Calu3 (cell line): Measurements from ENCODE around the gene SOX8. TPM values are rescaled to one million over a fixed set of nuclear protein-coding genes. Genes with fewer than 3 reads are reported as not detected.

Experiments
- BruUV-seq: library from RNA; stranded (reverse); fragments of 400-500 nt; replicated peaks from 2 replicates; lab custom pipeline; 2021; lab: Mats Ljungman, UMichigan
- CTCF ChIA-PET: fragments of 300-600 bp; sonication (Branson Sonifier 250); formaldehyde crosslinking; loops from one replicate; lab custom pipeline; 2022; ENCODE audit warnings: antibody characterized with exemption; lab: Charles Lee
- DNase-seq: peaks from one replicate; pipeline ENCODE4 v3.0.0; 2022
- H3K27ac Mint-ChIP-seq: one replicate; pipeline ENCODE4 v1.8.0; 2022; ENCODE audit warnings: mixed read lengths; ENCODE audit not compliant: unreplicated experiment
- H3K27me3 Mint-ChIP-seq: one replicate; pipeline ENCODE4 v1.8.0; 2022; ENCODE audit warnings: mixed read lengths; ENCODE audit not compliant: unreplicated experiment
- H3K36me3 Mint-ChIP-seq: one replicate; pipeline ENCODE4 v1.8.0; 2022; ENCODE audit warnings: mild to moderate bottlenecking, moderate library complexity, mixed read lengths; ENCODE audit not compliant: insufficient read depth, unreplicated experiment
- H3K4me1 Mint-ChIP-seq: one replicate; pipeline ENCODE4 v1.8.0; 2022; ENCODE audit warnings: mild to moderate bottlenecking, low read depth, mixed read lengths; ENCODE audit not compliant: unreplicated experiment
- H3K4me3 Mint-ChIP-seq: one replicate; pipeline ENCODE4 v1.8.0; 2022; ENCODE audit warnings: mild to moderate bottlenecking, low read depth, moderate library complexity, mixed read lengths; ENCODE audit not compliant: unreplicated experiment
- H3K9me3 Mint-ChIP-seq: one replicate; pipeline ENCODE4 v1.8.0; 2022; ENCODE audit warnings: low read depth, mixed read lengths; ENCODE audit not compliant: unreplicated experiment
- intact Hi-C: fragments of 100-400 bp; cut with micrococcal nuclease; formaldehyde crosslinking; loops from one replicate; pipeline ENCODE4 v1.10.0; 2022; ENCODE audit not compliant: unreplicated experiment
- total RNA-seq: library from RNA; stranded (reverse); gene quantifications from 2 replicates; pipeline ENCODE4 v1.2.3, GENCODE V29; 2022
- TF ChIP-seq, protein P1 (sequence below): fragments of 200-600 bp; IDR thresholded peaks from one replicate; pipeline ENCODE4 v1.8.0; 2022; ENCODE audit warnings: antibody characterized with exemption; ENCODE audit not compliant: unreplicated experiment

SOX8 gene
- total RNA-seq, 1 experiment from 2014 or later: 0.92 TPM

DNA sequence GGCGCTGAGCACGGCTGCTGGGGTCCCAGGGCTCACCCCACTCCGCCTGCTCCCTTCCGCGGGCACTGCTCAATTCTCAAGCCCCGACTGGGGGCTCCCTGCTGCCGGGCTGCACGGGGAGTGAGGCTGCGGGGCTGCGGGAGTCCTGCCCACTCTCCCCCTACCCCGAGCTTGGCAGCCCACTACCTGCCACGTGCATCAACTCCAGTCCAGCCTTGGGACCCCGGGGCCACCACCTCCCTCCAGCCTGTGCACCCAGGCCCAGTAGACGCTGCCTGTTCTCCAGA is 47.6 kb downstream of the SOX8 start:
- Mint-ChIP-seq H3K36me3 (no peaks in the 10 kb centered on the region), H3K27me3 (peaks cover 55% of the 10 kb centered on the region)
- CTCF ChIA-PET: no interaction called here

DNA sequence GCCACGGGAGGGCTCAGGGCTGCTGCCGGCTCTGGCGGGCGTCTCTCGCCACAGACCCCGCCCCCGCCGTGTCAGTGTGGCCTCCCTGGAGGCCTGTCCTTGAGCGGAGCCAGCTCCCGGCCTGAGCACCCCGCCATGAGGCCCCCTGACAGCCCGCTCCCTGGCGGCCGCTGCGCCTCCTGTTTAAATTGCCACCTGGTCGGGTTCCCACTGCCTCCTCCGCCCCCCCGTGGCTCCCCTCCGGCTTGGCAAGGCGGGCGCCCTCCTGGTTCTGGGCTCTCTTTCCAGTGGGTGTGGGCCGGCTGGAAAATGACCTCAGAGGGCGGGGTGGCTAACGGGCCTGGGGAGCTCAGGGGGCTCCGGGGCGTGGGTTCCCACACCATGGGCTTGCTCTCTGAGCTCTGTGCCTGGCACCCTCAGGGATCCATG is 48.9 kb downstream of the SOX8 start:
- CTCF ChIA-PET: interaction anchor here (0.6 kb wide), 1 partner anchor 458 kb away, joined by 4 read pairs; the partner anchor contains the start of gene PTX4
- Mint-ChIP-seq H3K36me3 (no peaks in the 10 kb centered on the region), H3K27ac (no peak overlapping the region), H3K27me3 (peaks cover 48% of the 10 kb centered on the region), H3K4me3 (no peak overlapping the region), H3K9me3 (no peaks in the 10 kb centered on the region), H3K4me1 (no peaks in the 10 kb centered on the region)
- no TSS peak for BruUV-seq
- DNase-seq: no peak
- TF ChIP-seq, protein P1, sequence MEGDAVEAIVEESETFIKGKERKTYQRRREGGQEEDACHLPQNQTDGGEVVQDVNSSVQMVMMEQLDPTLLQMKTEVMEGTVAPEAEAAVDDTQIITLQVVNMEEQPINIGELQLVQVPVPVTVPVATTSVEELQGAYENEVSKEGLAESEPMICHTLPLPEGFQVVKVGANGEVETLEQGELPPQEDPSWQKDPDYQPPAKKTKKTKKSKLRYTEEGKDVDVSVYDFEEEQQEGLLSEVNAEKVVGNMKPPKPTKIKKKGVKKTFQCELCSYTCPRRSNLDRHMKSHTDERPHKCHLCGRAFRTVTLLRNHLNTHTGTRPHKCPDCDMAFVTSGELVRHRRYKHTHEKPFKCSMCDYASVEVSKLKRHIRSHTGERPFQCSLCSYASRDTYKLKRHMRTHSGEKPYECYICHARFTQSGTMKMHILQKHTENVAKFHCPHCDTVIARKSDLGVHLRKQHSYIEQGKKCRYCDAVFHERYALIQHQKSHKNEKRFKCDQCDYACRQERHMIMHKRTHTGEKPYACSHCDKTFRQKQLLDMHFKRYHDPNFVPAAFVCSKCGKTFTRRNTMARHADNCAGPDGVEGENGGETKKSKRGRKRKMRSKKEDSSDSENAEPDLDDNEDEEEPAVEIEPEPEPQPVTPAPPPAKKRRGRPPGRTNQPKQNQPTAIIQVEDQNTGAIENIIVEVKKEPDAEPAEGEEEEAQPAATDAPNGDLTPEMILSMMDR: no peak
- intact Hi-C loops: no loop called here

More for the DNA sequence above, 47.6 kb downstream of the SOX8 start:
- H3K9me3 Mint-ChIP-seq: no peaks in the 10 kb centered on the region
- DNase-seq: no peak
- H3K4me3 Mint-ChIP-seq: no peak overlapping the region
- no peaks in the 10 kb centered on the region for H3K4me1 Mint-ChIP-seq
- no peak overlapping the region for H3K27ac Mint-ChIP-seq
- TF ChIP-seq, protein P1: no peak
- BruUV-seq: no TSS peak
- intact Hi-C loops: no loop called here

DNA sequence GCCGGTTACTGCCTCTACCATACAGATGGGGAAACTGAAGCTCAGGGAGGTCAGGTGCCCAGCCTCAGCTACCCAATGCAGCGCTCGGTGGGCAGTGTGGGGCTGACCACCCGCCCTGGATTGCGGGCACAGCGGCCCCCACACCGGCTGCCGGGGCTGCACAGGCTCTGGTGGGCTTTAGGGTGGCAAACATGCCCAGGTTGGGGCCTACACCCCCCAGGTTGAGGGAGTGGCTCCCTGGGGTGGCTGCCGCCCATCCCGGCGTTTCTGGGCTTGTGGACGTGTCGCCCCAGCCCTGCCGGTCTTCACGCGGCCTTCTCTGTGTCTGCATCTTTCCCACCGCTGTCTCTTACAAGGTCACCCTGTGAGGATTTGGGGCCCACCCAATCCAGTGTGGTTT is 50.1 kb downstream of the SOX8 start:
- no peak overlapping the region for H3K27ac Mint-ChIP-seq
- DNase-seq: no peak
- H3K27me3 Mint-ChIP-seq: peaks cover 36% of the 10 kb centered on the region
- H3K36me3 Mint-ChIP-seq: no peaks in the 10 kb centered on the region
- TF ChIP-seq, protein P1: no peak
- CTCF ChIA-PET: no interaction called here
- no peaks in the 10 kb centered on the region for H3K9me3 Mint-ChIP-seq
- BruUV-seq: no TSS peak
- intact Hi-C loops: no loop called here
- no peak overlapping the region for H3K4me3 Mint-ChIP-seq
- H3K4me1 Mint-ChIP-seq: no peaks in the 10 kb centered on the region

DNA sequence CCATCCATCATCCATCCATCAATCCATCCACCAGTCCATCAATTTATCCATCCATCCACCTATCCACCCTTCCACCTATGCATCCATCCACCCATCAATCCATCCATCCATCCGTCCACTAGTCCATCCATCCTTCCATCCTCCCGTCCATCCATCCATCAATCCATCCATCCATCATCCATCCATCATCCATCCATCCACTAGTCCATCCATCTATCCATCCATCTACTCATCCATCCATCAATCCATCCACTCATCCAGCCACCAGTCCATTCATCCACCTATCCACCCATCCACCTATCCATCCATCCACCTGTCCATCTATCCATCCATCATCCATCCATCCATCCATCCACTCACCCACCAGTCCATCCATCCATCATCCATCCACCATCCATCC is 51.0 kb downstream of the SOX8 start:
- no peak for DNase-seq
- CTCF ChIA-PET: no interaction called here
- Mint-ChIP-seq H3K27ac (no peak overlapping the region), H3K9me3 (no peaks in the 10 kb centered on the region), H3K36me3 (no peaks in the 10 kb centered on the region), H3K4me3 (no peak overlapping the region), H3K27me3 (peaks cover 32% of the 10 kb centered on the region), H3K4me1 (no peaks in the 10 kb centered on the region)
- TF ChIP-seq, protein P1: no peak
- BruUV-seq: no TSS peak
- intact Hi-C loops: no loop called here
